A549 treated with CORT108297 at 1 μM for 4 hours (cell line): ENCODE results near the gene EDC4. TPM values are rescaled to one million over a fixed set of nuclear protein-coding genes. Genes with fewer than 3 reads are reported as not detected.

Source experiments
- total RNA-seq: library from RNA; stranded (reverse); fragments of 200-300 nt; extraction: Qiagen RNA extraction; gene quantifications from 5 replicates; pipeline ENCODE4 v1.2.3, GENCODE V29; 2022

Gene EDC4, protein sequence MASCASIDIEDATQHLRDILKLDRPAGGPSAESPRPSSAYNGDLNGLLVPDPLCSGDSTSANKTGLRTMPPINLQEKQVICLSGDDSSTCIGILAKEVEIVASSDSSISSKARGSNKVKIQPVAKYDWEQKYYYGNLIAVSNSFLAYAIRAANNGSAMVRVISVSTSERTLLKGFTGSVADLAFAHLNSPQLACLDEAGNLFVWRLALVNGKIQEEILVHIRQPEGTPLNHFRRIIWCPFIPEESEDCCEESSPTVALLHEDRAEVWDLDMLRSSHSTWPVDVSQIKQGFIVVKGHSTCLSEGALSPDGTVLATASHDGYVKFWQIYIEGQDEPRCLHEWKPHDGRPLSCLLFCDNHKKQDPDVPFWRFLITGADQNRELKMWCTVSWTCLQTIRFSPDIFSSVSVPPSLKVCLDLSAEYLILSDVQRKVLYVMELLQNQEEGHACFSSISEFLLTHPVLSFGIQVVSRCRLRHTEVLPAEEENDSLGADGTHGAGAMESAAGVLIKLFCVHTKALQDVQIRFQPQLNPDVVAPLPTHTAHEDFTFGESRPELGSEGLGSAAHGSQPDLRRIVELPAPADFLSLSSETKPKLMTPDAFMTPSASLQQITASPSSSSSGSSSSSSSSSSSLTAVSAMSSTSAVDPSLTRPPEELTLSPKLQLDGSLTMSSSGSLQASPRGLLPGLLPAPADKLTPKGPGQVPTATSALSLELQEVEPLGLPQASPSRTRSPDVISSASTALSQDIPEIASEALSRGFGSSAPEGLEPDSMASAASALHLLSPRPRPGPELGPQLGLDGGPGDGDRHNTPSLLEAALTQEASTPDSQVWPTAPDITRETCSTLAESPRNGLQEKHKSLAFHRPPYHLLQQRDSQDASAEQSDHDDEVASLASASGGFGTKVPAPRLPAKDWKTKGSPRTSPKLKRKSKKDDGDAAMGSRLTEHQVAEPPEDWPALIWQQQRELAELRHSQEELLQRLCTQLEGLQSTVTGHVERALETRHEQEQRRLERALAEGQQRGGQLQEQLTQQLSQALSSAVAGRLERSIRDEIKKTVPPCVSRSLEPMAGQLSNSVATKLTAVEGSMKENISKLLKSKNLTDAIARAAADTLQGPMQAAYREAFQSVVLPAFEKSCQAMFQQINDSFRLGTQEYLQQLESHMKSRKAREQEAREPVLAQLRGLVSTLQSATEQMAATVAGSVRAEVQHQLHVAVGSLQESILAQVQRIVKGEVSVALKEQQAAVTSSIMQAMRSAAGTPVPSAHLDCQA (N-terminal part only)
- 42.6 to 67.0 TPM (median 63.9 TPM) in 5 replicates for total RNA-seq

DNA sequence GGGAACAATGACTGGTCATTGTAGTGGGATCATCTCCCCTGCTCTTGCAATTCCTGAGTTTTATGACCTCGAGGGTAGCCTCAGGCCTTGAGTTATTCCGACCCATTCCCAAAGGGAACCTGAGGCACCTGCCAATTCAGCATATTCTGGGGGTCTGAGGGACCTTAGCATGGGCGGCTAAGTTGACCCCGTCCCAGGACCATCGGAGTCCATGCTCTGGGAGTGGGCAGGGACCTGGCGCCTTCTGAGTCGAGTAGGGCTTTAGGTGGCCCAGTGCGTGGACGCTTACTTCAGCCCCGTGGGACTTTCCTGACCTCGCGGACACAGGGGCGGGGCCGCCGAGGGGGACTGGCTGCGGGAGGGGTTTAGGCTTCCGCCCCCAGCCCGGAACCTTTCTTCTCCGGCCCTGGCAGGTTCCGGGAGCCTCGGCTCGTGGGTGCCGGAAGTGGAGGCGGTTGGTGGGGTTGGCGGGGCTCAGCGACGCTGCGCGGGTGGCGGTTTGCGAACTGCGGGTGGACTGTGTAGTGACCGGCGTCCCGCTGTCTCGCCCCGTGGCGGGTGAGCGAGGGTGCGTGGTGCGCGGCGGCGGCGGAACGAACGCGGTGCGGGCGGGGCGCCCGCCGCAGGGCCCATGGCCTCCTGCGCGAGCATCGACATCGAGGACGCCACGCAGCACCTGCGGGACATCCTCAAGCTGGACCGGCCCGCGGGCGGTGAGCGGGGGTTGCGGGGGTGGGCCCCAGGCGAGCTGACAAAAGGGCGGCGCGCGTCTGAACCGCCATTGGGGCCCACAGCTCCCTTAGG lies at the start of gene EDC4:
TSS of gene EDC4 (plus strand) at position 422 of the 804 bp plus-strand sequence. CDS start at position 632, 210 bp downstream.

GRCh38 chr16:67841816-67842508 lies 30.9 kb upstream of the EDC4 start, which contains the start of gene THAP11:
Gene THAP11 (plus strand): TSS chr16:67842320. CDS start chr16:67842555, 235 bp downstream.

DNA sequence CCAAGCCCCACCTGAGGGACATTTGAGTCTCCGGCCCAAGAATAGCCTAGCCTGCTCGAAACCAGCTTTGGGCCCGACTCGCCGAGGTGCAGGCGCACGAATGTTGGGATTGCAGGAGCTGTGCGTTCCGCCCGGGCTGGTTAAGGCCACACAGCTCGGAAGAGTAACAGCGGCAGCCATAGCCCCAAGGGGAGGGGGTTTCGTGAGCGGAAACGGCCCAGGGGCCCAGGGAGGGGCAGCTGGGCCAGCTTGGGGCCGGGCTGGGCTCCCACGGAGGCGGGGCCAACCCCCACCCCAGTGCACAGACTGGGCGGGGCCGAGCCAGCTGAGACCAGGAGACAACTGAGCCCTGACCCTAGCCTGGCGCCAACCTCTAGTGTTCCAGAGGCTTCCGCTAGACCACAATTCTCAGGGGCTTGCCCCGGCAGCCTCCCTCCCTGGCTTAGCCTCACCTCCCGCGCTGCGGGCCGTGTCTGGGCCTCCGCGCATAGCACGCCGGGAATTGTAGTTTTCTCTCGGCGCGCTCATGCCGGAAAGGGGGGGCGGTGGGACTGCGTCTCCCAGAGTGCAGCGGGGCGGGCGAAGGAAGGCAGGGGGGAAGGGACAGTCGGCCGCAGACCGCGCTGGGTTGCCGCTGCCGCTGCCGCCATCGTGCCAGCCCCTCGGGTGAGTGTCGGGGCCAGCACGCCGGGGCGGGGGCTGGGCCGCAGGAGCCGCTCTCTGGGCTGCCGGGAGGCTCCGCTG lies 26.4 kb upstream of the EDC4 start, which contains the start of gene NUTF2:
TSS of gene NUTF2 (plus strand) at position 614 of the 744 bp plus-strand sequence. CDS start 18,198 bp downstream, outside the sequence.

GRCh38 chr16:67847064-67847861 lies 25.6 kb upstream of the EDC4 start, which contains the start of gene CENPT:
Gene CENPT (minus strand): TSS chr16:67847693. CDS start chr16:67833859, 13,834 bp downstream.

GRCh38 chr16:67884684-67885083 lies 11.8 kb downstream of the EDC4 start, which contains the start of gene NRN1L:
Gene NRN1L (plus strand): TSS chr16:67884885. CDS start chr16:67884904, 19 bp downstream.

DNA sequence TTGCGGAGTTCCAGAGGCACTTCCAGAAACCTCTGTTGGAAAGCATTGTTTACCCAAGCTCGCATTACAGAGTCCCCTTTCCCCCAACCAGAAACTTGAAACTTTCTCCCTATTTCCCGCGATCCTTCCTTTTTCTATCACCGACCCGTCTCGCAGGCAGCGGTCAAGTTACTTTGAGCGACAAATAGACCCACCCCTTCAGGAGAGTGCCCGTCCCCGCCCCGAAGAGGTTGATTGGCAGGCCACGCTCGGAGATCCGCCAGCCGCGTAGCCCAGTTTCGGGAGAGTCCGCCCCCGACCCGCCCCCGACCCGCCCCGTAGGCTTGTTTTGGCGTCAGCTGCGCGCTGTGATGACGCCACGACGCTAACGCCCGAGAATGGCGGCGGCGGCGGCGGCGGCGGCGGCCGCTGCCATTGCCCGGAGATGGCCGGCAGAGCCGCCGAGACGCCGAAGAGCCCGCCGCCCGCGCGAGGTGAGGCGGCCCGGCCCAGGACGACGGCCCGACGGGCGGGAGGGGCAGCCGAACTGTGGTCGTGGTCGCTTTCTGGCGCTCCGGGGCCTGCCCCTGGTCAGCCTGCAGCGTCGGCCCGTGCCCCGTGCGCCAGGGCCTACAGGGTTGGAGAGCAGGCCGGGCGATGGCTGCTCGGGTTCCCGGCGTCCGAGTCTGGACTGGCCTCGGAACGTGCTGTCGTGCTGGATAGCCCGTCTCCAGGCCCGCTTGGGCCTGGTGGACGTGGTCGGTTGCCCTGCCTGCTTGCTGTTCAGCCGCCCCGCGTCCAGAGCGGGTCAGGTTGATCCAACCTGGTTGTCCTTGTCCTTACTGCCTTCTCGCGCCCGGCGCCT lies 20.3 kb downstream of the EDC4 start, which contains the start of gene PSKH1:
TSS of gene PSKH1 (plus strand) at position 356 of the 844 bp plus-strand sequence. CDS start 15,496 bp downstream, outside the sequence.

Other genes starting within 250 kb of the EDC4 start
- 1.3 to 1.8 TPM (median 1.7 TPM) in 5 replicates for gene CARMIL2, start 227.9 kb upstream of the EDC4 start, total RNA-seq
- gene ACD, start 212.8 kb upstream of the EDC4 start, total RNA-seq = 27.6 to 38.3 TPM (median 36.3 TPM) in 5 replicates
- gene PARD6A, start 212.1 kb upstream of the EDC4 start, total RNA-seq = 1.0 to 2.3 TPM (median 1.8 TPM) in 5 replicates
- 6.7 to 12.9 TPM (median 12.3 TPM) in 5 replicates for gene ENKD1, start 206.3 kb upstream of the EDC4 start, total RNA-seq
- gene C16orf86, start 206.2 kb upstream of the EDC4 start, total RNA-seq = 0.16 to 0.19 TPM (median 0.18 TPM) in 3 of 5 replicates, not detected in the others
- gene GFOD2, start 153.7 kb upstream of the EDC4 start, total RNA-seq = 16.2 to 17.8 TPM (median 16.9 TPM) in 5 replicates
- 8.3 to 10.2 TPM (median 9.6 TPM) in 5 replicates for gene RANBP10, start 66.5 kb upstream of the EDC4 start, total RNA-seq
- 0.40 to 0.83 TPM (median 0.61 TPM) in 5 replicates for gene TSNAXIP1, start 66.2 kb upstream of the EDC4 start, total RNA-seq
- 26.4 to 43.9 TPM (median 41.9 TPM) in 5 replicates for gene THAP11, start 30.7 kb upstream of the EDC4 start, total RNA-seq
- gene NUTF2, start 26.1 kb upstream of the EDC4 start, total RNA-seq = 226 to 250 TPM (median 240 TPM) in 5 replicates
- 25.7 to 33.9 TPM (median 29.4 TPM) in 5 replicates for gene CENPT, start 25.4 kb upstream of the EDC4 start, total RNA-seq
- 0.14 to 0.32 TPM (median 0.27 TPM) in 4 of 5 replicates, not detected in the other for gene NRN1L, start 11.8 kb downstream of the EDC4 start, total RNA-seq
- 11.0 to 19.4 TPM (median 16.2 TPM) in 5 replicates for gene PSKH1, start 20.2 kb downstream of the EDC4 start, total RNA-seq
- 1.2 to 2.7 TPM (median 1.6 TPM) in 5 replicates for gene CTRL, start 58.8 kb downstream of the EDC4 start, total RNA-seq
- 36.5 to 61.0 TPM (median 54.1 TPM) in 5 replicates for gene PSMB10, start 63.8 kb downstream of the EDC4 start, total RNA-seq
- gene LCAT, start 71.1 kb downstream of the EDC4 start, total RNA-seq = 6.5 to 12.5 TPM (median 11.5 TPM) in 5 replicates
- 23.7 to 35.7 TPM (median 32.6 TPM) in 5 replicates for gene SLC12A4, start 95.6 kb downstream of the EDC4 start, total RNA-seq
- not detected in 5 replicates for gene DPEP3, start 107.4 kb downstream of the EDC4 start, total RNA-seq
- not detected in 5 replicates for gene DPEP2, start 126.4 kb downstream of the EDC4 start, total RNA-seq
- gene DPEP2NB, start 142.9 kb downstream of the EDC4 start, total RNA-seq = not detected in 5 replicates
- gene DDX28, start 150.2 kb downstream of the EDC4 start, total RNA-seq = 17.0 to 20.9 TPM (median 20.2 TPM) in 5 replicates
- gene DUS2, start 150.2 kb downstream of the EDC4 start, total RNA-seq = 16.2 to 19.8 TPM (median 17.6 TPM) in 5 replicates
- gene NFATC3, start 212.3 kb downstream of the EDC4 start, total RNA-seq = 14.5 to 15.4 TPM (median 14.9 TPM) in 5 replicates